Small intestine (tissue), 7 donors: Measurements from ENCODE around the gene PLB1. TPM values are rescaled to one million over a fixed set of nuclear protein-coding genes. Genes with fewer than 3 reads are reported as not detected.

Experiments
- DNase-seq, 2 donors: peaks; one replicate each; pipeline versions ENCODE4 v3.0.0 to v3.0.0-alpha.2; 2013
- FAIRE-seq: peaks from 2 replicates; lab custom pipeline; 2012; peaks lifted over from hg19 to GRCh38; lab: Jason Lieb, UNC
- H3K27ac ChIP-seq, 3 donors: one replicate each; pipeline ENCODE4 v1.5.1; 2013; ENCODE audit warnings: low read length in 2 of 3, mild to moderate bottlenecking in 2 of 3, control low read depth in 1 of 3, inconsistent platforms in 1 of 3, low read depth in 1 of 3, moderate library complexity in 1 of 3
- H3K27me3 ChIP-seq, 3 donors: one replicate each; pipeline ENCODE4 v1.6.1; 2013; ENCODE audit warnings: low read length in 3 of 3, inconsistent platforms in 1 of 3; ENCODE audit not compliant: control insufficient read depth in 3 of 3, insufficient read depth in 3 of 3
- H3K36me3 ChIP-seq, 3 donors: one replicate each; pipeline ENCODE4 v1.6.1; 2013; ENCODE audit warnings: low read length in 3 of 3, inconsistent platforms in 1 of 3, low read depth in 1 of 3, mild to moderate bottlenecking in 1 of 3, moderate library complexity in 1 of 3; ENCODE audit not compliant: control insufficient read depth in 3 of 3, insufficient read depth in 2 of 3
- H3K4me1 ChIP-seq, 3 donors: one replicate each; pipeline ENCODE4 v1.6.1; 2013; ENCODE audit warnings: low read length in 2 of 3, inconsistent platforms in 1 of 3, low read depth in 1 of 3, mild to moderate bottlenecking in 1 of 3, moderate library complexity in 1 of 3; ENCODE audit not compliant: control insufficient read depth in 3 of 3, insufficient read depth in 2 of 3
- H3K4me3 ChIP-seq, 3 donors: one replicate each; pipeline ENCODE4 v1.5.1; 2013; ENCODE audit warnings: low read length in 3 of 3, control low read depth in 1 of 3, inconsistent platforms in 1 of 3, low read depth in 1 of 3, mild to moderate bottlenecking in 1 of 3, moderate library complexity in 1 of 3
- H3K9me3 ChIP-seq, 2 donors: one replicate each; pipeline ENCODE4 v1.6.1; 2013; ENCODE audit warnings: low read depth in 1 of 2, low read length in 1 of 2; ENCODE audit not compliant: control insufficient read depth in 2 of 2, insufficient read depth in 1 of 2
- WGBS, 3 donors: extraction: QIAGEN DNeasy Blood & Tissue Kit; methylation state at CpG; one replicate each; pipeline ENCODE4 v1.1.7; 2013; 5-methylcytosine and 5-hydroxymethylcytosine counted together
- polyA plus RNA-seq, 4 donors: library from polyadenylated mRNA; stranded (reverse) in 3 of 4; unstranded in 1 of 4; fragments of 200-250 nt in 3 of 4; fragments of 120-200 nt in 1 of 4; gene quantifications; one replicate each; pipeline versions ENCODE4 v1.2.1 to v1.2.3, GENCODE V29; 2013
- donor health status: healthy with polysubstance abuse.
- donor health status: control.
- donor health status: control.
- donor health status: Bipolar disorder and iron deficiency.
- donor health status: healthy.

Gene PLB1
- polyA plus RNA-seq, 4 donors: 0.45 to 125 (median 1.1) TPM

GRCh38 chr2:28496781-28497180, 921 bp downstream of the PLB1 start:
- WGBS, 3 donors: 48 to 73% (median 61%) methylated on average over 4 of the region's 4 CpGs
- H3K36me3 ChIP-seq: no peaks in the 10 kb centered on the region
- no peaks in the 10 kb centered on the region for H3K27me3 ChIP-seq
- H3K4me1 ChIP-seq: peaks cover 0 to 17% (median 0%) of the 10 kb centered on the region in 3 donors
- H3K27ac ChIP-seq: no peak overlapping the region
- H3K9me3 ChIP-seq: no peaks in the 10 kb centered on the region
- FAIRE-seq (no peak), DNase-seq (no peak)
- H3K4me3 ChIP-seq: no peak overlapping the region

GRCh38 chr2:28497206-28497605, 1.3 kb downstream of the PLB1 start:
- DNase-seq (no peak), FAIRE-seq (no peak)
- H3K27me3 ChIP-seq: no peaks in the 10 kb centered on the region
- peaks cover 0 to 17% (median 0%) of the 10 kb centered on the region in 3 donors for H3K4me1 ChIP-seq
- H3K36me3 ChIP-seq: no peaks in the 10 kb centered on the region
- H3K9me3 ChIP-seq: no peaks in the 10 kb centered on the region
- no peak overlapping the region for H3K4me3 ChIP-seq
- no peak overlapping the region for H3K27ac ChIP-seq
- WGBS, 3 donors: 84 to 96% (median 93%) methylated on average over 3 of the region's 3 CpGs

- WGBS, 3 donors: 58 to 75% (median 63%) methylated on average over 5 of the region's 5 CpGs
- DNase-seq: no peak
- Histone ChIP-seq H3K27me3 (peaks cover 0 to 3% (median 0%) of the 10 kb centered on the region in 3 donors), H3K36me3 (no peaks in the 10 kb centered on the region), H3K27ac (no peak overlapping the region), H3K4me3 (no peak overlapping the region), H3K9me3 (no peaks in the 10 kb centered on the region), H3K4me1 (peaks cover 0 to 15% (median 0%) of the 10 kb centered on the region in 3 donors)
- no peak for FAIRE-seq
These were observed 3.4 kb downstream of the PLB1 start for GRCh38 chr2:28499282-28499681.

- Histone ChIP-seq H3K4me3 (no peak overlapping the region), H3K27me3 (peaks cover 0 to 3% (median 0%) of the 10 kb centered on the region in 3 donors), H3K4me1 (no peaks in the 10 kb centered on the region), H3K9me3 (peaks cover 0 to 3% of the 10 kb centered on the region in 2 donors), H3K27ac (no peak overlapping the region), H3K36me3 (no peaks in the 10 kb centered on the region)
- FAIRE-seq (no peak), DNase-seq (no peak)
- WGBS, 3 donors: 63 to 70% (median 67%) methylated on average over 4 of the region's 4 CpGs
These were observed 9.5 kb downstream of the PLB1 start for GRCh38 chr2:28505361-28505760.

- 94 to 99% (median 95%) methylated on average over 5 of the region's 5 CpGs for WGBS, 3 donors
These were observed 10.5 kb downstream of the PLB1 start for GRCh38 chr2:28506112-28506910.

GRCh38 chr2:28507796-28508764, 12.2 kb downstream of the PLB1 start:
- WGBS, 3 donors: 51 to 74% (median 61%) methylated on average over 6 of the region's 6 CpGs
- peaks cover 0 to 3% (median 0%) of the 10 kb centered on the region in 3 donors for H3K27me3 ChIP-seq
- H3K27ac ChIP-seq: no peak overlapping the region
- DNase-seq (peak; percentile 87 to 88), FAIRE-seq (no peak)
- H3K36me3 ChIP-seq: no peaks in the 10 kb centered on the region
- no peak overlapping the region for H3K4me3 ChIP-seq
- no peaks in the 10 kb centered on the region for H3K4me1 ChIP-seq
- H3K9me3 ChIP-seq: peaks cover 0 to 3% of the 10 kb centered on the region in 2 donors

More at GRCh38 chr2:28506112-28506910, 10.5 kb downstream of the PLB1 start:
- Histone ChIP-seq H3K9me3 (peaks cover 0 to 3% of the 10 kb centered on the region in 2 donors), H3K4me1 (no peaks in the 10 kb centered on the region), H3K27ac (no peak overlapping the region), H3K27me3 (peaks cover 0 to 3% (median 0%) of the 10 kb centered on the region in 3 donors), H3K36me3 (no peaks in the 10 kb centered on the region), H3K4me3 (no peak overlapping the region)
- no peak for DNase-seq
- FAIRE-seq: no peak

- Histone ChIP-seq H3K4me3 (no peak overlapping the region), H3K4me1 (peaks cover 0 to 2% (median 0%) of the 10 kb centered on the region in 3 donors), H3K9me3 (peaks cover 0 to 3% of the 10 kb centered on the region in 2 donors), H3K27ac (no peak overlapping the region), H3K27me3 (no peaks in the 10 kb centered on the region), H3K36me3 (no peaks in the 10 kb centered on the region)
- no peak for FAIRE-seq
- DNase-seq: no peak
- 68 to 85% (median 84%) methylated on average over 1 of the region's 1 CpG for WGBS, 3 donors
These were observed 13.5 kb downstream of the PLB1 start for GRCh38 chr2:28509361-28509760.

- 81 to 88% (median 85%) methylated on average over 2 of the region's 2 CpGs for WGBS, 3 donors
These were observed 14.3 kb downstream of the PLB1 start for GRCh38 chr2:28510184-28510583.

More at GRCh38 chr2:28510184-28510583, 14.3 kb downstream of the PLB1 start:
- H3K4me3 ChIP-seq: no peak overlapping the region
- FAIRE-seq (no peak), DNase-seq (no peak)
- H3K4me1 ChIP-seq: peaks cover 0 to 2% (median 0%) of the 10 kb centered on the region in 3 donors
- H3K27me3 ChIP-seq: no peaks in the 10 kb centered on the region
- peaks cover 0 to 3% of the 10 kb centered on the region in 2 donors for H3K9me3 ChIP-seq
- H3K36me3 ChIP-seq: no peaks in the 10 kb centered on the region
- no peak overlapping the region for H3K27ac ChIP-seq
